KBM-7 (cell line): ENCODE measurements around the gene RGS6.

Source experiments
- DNase-seq: peaks from one replicate; pipeline ENCODE4 v3.0.0-alpha.2; 2015
- in situ Hi-C: fragments of 300-500 bp; cut with MboI; formaldehyde crosslinking; loops from 2 replicates; pipeline ENCODE4 v1.14.3; 2020; ENCODE audit warnings: low sequenced_read_pairs, low pct_unique_long_range_greater_than_20kb, mixed read lengths

Gene RGS6

DNA sequence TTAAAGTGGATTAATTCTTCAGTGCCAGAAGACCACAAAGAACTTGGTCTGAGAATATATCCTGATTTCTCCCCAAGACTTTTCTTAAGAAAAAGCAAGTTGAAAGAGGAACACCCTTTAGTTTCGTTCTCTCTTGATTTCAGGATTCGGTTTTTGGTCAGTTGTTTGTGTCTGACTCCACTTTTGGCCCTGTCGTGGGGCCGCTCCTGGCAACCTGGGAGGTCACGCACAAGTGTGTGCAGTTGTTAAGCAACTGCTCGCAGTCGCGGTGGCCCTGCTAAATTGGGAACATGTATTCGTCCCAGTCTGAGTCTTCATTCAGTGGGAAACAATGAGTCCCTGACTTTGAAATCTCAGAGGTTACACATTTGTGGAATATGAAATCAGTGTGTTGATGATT is 68.7 kb downstream of the RGS6 start:
- in situ Hi-C loops: no loop called here
- DNase-seq: no peak

DNA sequence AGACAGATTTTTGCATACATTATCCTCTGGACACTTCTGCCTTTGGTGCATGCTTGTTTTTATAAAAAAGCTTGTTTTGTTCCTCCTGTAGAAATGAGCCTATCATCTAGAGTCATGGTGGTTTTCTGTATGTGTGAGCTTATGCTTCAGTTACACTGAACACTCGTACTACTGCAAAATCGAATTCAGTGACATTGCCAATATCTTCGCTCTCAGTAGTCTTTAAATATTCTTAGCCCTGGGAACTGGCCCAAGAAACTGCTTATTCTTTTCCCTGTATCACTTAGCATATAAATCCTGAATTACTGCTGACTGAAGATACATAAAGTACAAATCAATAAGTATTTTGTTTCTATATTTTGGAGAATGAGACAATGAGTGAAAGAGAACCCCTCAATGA is 70.5 kb downstream of the RGS6 start:
- no peak for DNase-seq
- in situ Hi-C loops: no loop called here

DNA sequence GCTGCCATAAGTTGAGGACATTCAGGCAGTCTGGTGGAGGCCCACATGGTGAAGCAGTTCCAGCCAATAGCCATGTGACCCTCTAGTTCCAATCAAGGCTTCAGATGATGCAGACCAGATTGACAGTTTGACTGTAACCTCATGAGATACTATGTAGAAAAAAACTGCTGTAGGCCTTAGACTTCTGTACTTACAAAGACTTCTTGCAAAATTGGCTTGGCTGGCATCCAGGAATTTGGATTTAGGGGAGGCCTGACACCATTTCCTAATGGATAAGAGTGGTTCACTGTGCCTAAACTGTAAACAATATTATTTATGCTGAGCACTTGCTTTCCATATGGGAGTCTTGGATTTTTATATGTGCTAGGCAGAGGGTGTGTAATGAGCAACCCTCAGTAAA is 76.4 kb downstream of the RGS6 start:
- no peak for DNase-seq
- in situ Hi-C loops: no loop called here

DNA sequence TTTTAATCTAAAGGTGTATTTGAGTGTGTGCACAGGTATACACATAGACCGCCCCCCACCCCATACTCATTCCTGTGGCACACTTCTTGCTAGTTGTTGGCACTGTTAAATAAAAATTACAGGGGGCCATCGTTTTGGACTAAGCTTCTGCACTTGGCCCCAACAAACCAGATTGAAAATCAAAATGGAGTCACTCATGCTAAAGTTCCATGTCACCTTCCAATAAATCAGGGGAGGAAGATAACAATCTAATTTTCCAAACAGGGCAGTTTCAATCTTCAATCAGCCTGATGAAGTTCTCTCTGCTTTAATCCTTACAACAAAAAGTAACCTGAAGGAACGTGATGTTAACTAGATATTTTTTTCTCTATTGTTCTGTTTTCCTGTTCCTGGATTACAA is 78.2 kb downstream of the RGS6 start:
- in situ Hi-C loops: no loop called here
- DNase-seq: no peak

DNA sequence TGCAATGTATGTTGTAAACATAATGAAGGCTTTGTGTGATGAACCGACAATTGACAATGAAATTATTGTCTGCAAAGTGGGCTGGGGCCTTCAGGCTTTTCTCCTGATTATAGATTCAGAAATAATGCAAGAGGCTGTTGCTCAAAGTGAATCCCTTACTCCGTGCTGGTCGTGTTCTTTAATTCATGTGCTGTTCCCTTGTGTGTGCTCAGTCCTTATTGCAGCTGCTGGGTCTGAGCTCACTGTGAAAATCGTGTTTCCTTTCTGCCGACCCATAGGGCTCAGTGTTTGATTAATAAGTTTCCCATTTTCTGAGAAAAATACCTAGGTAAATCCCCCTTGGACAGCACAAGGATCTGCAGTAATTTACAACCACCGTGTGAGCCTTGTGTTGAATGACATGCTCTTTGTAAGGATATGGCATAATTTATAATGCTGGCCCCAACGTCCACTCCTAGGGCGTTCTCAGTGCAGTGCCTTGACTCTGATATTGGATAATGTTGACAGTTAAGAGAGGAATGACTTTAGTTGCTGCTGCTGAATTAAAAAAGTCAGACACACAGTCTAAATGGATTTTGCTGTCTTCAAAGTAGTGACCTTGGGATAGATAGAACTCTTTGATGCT is 81.6 kb downstream of the RGS6 start:
- no peak for DNase-seq
- in situ Hi-C loops: no loop called here

DNA sequence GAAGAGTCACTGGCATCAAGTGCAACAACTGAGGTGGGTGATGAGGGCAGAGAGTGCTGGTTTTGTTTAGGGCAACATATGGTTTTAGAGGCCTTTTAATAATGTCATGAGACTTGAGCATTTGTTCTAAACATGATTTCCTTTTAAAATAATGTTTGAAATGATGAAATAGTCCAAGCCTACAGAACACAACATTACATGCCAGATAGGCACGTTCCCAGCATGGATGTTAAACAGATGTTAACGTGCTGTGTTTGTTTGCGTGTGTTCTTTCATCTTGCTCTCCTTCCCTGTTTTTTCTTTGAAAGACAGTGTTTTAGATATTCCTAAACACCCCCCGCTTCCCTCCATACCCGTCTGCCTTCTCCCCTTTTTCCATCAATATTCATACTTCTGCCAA is 82.3 kb downstream of the RGS6 start:
- in situ Hi-C loops: no loop called here
- DNase-seq: no peak

DNA sequence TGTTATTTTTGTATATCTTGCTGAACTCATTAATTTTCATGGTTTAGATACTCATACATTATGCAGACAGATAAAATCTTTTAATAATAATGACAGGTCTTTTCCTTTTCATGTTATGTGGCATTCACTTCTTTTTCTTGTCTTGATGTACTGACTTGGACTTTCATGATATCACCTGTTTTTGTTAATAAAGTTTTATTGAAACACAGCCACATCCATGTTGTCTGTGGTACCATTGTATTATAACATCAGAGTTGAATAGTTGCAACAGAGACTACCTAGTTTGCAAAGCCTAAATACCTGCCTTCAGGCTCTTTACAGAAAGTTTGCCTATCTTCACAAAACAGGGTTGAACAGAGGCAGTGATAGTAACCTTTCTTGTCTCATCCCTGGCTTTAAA is 85.1 kb downstream of the RGS6 start:
- DNase-seq: no peak
- in situ Hi-C loops: no loop called here

DNA sequence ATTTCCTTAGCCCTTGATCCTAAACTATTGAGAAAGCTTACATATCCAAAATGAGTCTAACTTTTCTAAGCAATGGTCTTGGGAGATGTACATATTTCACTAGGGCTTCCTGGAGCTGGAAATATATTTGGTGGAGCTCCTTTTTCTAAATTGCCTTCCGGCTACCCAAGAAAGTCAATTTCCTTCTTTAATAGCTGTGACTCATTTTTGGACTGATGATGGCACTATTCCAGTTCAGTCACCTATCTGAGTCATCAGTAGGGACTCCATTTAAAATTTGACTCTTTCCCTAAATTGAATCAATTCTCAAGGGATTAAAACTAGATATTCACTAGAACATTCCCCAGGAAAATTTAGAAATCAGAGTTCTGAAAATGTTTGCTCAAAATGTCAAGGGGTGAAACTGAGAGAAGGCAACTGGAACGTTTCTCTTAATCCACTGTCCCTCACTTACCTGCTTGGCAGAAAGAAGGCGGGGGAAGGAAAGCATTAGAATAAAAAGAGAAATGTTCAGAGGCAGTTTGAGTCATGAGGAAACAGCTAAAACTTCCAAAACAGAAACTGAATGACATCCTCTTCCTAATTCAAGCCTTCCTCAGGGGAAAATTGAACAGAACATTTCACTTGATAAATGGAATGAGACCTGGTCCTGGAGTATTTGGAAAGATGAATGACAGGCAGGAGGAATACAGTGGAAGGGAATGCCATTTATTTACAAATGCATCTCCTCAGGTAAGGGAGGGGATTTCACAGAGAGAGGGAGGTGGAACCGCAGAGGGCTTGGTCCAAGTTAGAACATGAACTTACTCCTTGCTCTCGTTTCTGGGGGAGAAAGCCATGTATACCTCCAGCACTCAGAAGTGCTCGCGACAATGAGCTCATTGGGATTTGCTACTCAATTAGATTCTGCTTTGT is 91.2 kb downstream of the RGS6 start:
- in situ Hi-C loops: no loop called here
- DNase-seq: no peak

DNA sequence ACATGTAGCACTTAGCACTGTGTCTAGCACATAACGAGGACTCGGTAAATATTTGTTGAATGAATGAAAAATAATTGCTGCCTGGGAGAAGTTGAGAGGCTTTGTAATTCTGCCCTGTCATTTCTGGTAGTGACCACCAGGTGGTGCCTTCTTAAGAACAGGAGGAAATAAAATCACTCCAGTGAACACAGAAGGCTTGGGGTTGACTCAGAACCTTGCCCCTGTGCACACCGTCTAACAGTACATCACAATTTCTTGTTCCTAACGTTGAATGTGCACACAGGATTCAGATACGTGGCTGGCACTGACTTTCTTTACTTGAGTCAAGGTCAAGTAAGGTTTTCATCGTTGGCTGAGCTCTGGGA is 91.8 kb downstream of the RGS6 start:
- in situ Hi-C loops: no loop called here
- peak; percentile 49 for DNase-seq

DNA sequence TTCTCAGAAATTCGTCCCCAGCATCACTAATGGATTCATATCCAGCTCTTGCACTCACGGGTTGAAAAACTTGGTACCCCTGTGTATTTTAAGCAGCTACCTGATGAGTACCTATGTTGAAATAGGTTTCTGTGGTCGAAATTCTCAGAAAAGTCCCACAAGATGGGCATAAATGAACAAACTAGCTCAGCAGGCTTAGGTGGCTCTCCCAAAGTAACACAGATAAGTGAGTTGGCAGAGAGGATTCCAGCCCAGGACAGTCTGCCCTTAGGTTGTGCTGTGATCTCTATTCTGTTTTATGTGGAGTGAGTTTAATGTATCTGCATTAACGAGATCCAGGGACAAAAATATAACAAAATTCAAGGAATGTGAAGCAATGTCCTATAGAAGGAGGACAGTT is 92.3 kb downstream of the RGS6 start:
- no peak for DNase-seq
- in situ Hi-C loops: no loop called here

DNA sequence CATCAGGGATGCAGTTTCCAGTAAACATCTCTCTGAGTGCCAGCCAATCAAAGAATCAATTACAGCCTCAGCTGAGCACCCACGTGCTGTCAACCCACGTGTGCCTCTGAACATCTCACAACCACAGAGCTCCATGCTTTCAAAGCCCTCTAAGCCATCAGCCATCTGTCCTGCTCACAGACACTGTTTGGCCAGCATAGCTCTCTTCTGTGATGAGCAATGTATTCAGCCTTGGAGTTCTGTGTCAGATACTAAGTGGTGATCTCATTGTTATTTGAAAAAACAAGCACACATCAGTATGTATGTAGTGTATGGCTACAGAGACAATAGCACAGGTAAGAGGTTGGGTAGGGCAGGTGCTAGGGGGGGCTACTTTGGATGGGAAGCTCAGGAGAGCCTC is 94.3 kb downstream of the RGS6 start:
- DNase-seq: no peak
- in situ Hi-C loops: no loop called here

DNA sequence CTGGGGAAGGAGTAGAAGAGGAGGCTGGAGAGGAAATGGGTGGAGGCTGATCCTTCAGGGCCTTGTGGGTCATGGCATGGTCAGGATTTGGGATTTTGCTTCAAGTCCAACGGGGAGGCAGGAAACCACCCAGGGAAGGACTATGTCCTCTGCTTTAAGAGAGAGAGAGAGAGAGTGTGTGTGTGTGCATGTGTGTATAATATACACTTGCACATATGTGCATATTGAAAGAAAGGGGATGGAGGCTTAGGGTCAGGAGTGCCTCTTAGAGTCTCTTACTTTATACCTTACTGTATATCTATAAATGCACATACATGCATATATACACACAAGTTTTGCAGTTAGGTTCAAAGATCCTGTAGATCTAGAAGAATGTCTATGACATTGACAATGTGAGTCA is 94.8 kb downstream of the RGS6 start:
- in situ Hi-C loops: no loop called here

DNA sequence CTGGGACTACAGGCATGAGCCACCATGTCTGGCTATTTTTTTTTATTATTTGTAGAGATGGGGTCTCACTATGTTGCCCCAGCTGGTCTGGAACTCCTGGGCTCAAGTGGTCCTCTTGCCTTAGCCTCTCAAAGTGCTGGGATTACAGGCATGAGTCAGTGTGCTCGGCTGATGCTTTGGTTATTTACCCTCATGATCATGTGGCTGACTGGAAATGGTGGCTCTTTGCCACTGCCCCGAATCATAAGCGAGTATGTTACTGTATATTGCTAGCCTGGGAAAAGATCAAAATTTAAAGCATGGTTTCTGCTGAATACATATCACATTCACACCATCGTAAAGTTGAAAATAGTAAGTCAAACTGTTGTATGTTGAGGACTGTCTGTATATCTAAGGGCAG is 101.1 kb downstream of the RGS6 start:
- no peak for DNase-seq
- in situ Hi-C loops: no loop called here

More for the DNA sequence above, 94.8 kb downstream of the RGS6 start:
- no peak for DNase-seq

DNA sequence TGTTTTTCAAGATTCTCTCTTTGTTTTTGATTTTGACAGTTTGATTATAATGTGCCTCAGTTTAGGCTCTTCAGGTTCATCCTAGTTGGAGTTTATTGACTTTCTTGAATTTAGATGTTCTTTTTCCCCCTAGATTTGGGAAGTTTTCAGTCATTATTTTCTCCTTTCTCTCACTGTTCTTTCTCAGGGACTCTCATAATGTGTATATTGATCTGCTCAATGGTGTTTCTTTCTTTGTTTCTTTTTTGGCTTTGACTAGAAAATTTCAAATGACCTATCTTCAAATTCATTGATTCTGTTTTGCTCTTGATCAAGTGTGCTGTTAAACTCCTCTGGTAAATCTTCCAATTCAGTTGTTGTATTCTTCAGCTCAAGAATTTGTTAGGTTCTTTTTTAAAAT is 108.3 kb downstream of the RGS6 start:
- no peak for DNase-seq
- in situ Hi-C loops: no loop called here

DNA sequence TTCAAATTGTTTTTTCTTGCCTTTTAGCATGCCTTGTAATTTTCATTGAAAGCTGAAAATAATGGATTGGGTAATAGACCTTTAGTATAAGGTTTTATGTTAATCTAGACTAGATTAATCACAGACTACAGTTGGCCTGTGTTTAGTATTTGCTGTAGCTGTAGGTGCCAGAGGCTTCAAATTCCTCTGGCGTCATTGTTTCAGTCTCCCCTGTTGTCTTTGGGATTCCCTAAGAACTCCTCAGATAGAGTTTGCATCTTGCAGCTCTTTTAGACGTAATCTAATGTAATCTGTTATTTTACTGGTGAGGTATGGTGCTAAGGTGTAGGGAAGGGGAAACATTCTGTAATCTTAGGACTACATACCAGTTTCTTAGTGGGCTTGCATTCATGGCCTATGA is 113.0 kb downstream of the RGS6 start:
- in situ Hi-C loops: no loop called here
- DNase-seq: no peak

DNA sequence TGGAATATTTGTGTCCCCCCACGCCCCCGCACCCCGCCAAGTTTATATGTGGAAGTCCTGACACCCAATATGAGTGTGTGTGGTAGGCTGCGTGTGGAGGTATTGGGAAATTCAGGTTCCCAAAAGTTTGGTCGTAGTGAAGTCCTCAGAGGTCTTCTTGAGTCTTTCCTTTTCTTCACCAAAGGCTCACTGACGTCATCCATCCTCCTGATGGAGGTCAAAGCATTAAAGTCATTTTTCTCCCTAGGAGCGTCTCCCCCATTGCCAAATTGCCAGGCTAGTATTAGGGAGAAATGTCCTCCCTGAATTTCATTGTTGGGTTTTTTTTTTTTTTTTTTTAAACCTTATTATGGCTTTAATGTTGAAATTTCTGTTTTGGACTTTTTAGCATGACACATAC is 113.7 kb downstream of the RGS6 start:
- no peak for DNase-seq
- in situ Hi-C loops: no loop called here

DNA sequence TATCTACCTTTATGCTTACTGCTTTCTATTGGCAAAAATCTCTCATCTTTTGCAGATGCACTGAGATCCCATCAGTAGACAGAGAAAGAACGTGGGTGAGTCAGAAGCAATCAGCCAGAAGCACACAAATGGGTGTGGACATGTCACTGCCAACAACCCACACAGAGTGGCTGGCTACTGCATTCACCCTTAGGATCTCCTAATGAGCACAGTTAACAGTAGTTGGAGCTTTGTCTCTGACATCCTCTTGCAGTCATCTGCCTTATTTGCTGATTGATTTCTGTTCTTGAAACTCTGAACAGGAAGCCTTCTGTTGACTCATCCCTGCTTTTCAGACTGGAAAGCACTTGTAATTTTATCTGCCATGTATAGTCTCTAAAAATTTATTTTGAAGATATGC is 117.2 kb downstream of the RGS6 start:
- in situ Hi-C loops: no loop called here
- no peak for DNase-seq

DNA sequence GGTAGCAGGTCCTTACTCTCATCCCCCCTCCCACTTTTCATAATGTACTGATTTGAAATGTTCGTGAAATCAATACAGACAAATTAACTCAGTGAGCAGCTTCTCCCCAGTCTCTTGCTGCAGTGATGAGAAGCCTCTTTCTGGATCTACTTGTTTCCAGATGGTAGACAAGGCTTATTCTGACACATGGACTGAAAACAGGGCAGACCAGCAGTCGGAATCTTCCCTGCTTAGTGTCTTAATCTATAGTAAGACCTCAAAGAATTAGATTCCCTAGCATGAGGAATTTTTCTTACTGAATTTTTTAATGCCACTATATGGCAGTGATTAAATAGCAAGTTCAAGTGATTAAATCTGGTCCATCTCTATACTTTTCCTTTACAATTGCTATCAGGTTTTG is 120.1 kb downstream of the RGS6 start:
- no peak for DNase-seq
- in situ Hi-C loops: no loop called here

DNA sequence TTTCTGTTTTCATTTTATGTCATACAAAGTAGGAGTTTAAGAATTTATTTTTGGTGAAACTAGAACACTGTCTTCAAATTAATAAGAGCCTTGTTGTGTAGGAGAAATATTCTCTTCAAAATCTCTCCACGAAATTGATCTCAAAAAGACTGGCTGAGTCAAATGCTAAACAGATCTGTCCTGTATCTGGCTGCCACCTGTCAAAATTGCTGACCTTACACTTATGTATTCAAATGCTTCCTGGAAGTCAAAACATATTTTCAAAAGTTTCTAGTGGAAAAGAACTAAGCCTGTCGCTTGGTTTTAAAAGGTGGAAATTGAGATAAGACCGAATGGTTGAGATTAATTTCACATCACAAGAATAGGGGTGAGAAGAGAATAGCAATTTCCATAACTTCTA is 121.4 kb downstream of the RGS6 start:
- no peak for DNase-seq
- in situ Hi-C loops: no loop called here

DNA sequence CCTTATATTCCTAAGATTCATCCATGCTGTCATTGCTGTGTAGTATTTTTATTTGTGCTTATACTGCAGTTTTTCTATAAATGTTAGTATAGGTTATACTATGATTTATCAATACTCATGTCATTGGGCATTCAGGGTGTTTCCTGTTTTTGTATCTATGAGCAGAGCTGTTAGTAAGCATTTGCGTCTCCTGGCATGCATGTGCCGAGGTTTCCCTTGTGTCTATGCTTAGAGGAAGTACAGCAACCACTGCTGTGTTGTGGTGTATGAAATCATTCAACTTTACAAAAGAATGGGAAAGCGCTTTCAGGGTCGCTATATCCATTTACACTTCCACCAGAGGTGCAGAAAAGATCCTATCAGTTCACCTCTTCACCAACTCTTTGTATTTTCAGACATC is 122.7 kb downstream of the RGS6 start:
- in situ Hi-C loops: no loop called here
- DNase-seq: no peak

DNA sequence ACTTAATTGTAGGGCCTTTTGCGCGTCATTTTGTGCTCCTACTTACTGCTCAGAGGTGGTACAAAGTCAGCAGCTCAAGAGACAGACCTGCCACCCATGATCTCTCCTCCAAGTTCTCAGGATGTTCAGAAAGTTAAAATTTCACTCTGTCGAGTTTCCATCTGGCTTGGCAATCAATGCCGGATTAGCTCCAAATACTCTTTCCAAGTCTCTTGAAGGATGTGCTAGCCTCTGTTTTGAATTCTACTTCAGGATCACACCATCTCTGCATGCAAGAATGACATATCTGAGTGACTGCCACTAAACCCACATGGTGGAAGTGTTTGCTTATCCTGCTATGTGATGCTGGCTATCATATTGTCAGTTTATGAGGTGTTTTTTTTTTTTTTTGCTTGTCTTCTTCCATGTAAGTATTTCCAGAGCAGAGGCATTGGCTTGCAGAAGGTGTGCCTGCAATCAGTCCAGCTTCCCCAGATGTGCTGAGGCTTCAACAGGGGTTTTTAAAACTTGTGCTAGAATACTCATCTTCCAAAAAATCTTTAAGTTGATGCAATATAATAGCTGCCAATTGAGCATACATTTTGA is 125.6 kb downstream of the RGS6 start:
- in situ Hi-C loops: no loop called here
- no peak for DNase-seq
